Stimulated activated CD4-positive, alpha-beta T cell treated with anti-CD3 and anti-CD28 coated beads, Interleukin-4, amount 100 ng/mL, for 24 hours (primary cell): ENCODE results near the gene GLG1.
"Not testable (repeated sequence)": the region's sequence is repeated elsewhere in the genome, so short reads cannot be mapped to it uniquely, and the experiment has no call there.

Source experiments
- DNase-seq: peaks from one replicate; pipeline ENCODE4 v3.0.0-alpha.2; 2020

The GLG1 gene

DNA sequence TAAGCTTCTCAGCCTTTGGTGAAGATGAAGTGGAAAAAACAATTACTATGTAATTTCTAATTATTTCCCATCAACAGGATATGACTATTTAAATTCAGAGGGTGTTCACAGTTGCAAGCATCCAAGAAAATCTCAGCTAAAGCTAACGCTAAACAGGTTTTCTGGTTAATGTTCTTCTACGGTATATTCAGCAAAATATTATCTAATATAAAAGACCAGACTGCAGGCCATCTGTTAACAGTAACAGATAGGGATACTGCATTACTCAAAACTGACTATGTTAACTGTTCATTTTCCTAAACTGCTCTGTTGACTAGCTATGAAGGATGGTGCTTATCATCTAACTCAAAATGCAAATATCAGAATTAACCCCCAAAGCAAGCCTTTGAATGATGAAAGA is 32.8 kb downstream of the GLG1 start:
- no peak for DNase-seq

DNA sequence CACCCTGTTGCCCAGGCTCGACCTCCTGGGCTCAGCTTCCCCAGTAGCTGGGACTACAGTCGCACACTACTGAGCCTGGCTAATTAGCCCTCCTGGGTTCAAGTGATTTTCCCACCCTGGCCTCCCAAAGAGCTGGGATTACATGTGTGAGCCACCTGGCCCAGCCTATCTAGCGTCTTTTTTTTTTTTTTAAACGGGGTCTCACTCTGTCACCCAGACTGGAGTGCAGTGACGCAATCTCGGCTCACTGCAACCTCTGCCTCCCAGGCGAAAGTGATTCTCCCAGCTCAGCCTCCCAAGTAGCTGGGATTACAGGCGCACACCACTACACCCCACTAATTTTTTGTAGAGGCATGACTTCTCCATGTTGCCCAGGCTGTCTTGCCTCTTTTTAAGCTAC is 33.3 kb downstream of the GLG1 start:
- no peak for DNase-seq

DNA sequence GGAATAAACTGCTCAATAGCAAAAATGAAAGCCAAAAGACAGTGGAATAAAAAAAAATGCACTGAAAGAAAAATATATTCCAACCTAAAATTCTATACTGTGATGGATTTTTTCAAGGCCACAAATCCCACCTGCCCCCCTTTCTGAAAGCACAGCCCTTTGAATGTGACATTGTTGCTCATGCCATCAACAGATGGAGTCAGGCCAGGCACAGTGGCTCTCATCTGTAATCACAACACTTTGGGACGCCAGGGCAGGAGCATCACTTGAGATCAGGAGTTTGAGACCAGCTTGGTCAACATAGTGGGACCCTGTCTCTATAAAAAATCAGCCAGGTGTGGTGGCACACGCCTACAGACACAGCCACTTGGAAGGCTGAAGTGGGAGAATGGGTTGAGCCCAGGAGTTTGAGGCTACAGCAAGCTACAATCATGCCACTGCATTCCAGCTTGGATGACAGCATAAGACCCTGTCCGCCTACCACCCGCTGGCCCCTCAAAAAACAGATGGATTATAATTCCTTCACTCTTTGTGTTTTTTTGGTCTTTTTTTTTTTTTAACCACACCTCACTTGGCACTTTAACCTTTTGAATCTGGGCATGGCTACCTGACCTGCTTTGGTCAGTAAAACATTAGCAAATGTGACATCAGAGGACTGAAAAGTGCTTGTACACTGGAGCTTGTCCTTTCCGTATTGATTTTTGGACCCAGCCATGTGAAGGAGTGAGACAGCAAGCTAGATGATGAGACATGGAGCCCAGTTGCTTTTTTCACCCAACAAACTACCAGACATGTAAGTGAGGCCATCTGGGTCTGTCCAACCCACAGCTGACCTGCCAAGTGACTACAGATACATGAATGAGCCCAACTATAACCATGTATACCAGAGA is 36.3 kb downstream of the GLG1 start:
- DNase-seq: no peak

DNA sequence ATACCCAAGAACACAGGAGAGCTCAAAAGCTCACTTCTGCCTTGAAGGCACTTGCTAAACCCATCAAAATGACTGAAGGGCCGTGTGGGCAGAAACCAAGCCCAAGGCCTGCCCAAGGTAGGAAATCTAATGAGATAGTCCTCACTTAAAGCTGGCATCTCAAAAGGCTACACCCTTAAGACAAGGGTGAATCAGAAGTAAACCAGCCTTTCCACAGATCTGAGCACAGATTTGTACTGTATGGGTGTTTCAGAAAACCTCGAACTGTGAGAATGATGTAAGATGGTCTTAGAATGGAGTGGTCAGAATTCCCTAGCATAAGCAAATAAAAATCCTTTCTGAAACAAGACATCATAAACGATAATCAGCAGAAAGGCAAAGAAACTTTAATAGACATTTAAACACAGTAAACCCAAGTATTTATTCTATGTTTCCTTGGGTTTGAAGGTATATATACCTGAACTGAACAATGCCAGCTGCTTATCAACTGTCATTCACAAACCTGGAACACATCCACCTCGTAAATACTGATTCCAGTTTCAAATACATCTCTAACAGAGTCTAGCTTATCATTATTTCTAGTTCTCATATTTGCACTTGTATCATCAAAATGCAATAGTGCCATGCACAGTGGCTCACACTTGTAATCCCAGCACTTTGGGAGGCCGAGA is 37.8 kb downstream of the GLG1 start:
- no peak for DNase-seq

DNA sequence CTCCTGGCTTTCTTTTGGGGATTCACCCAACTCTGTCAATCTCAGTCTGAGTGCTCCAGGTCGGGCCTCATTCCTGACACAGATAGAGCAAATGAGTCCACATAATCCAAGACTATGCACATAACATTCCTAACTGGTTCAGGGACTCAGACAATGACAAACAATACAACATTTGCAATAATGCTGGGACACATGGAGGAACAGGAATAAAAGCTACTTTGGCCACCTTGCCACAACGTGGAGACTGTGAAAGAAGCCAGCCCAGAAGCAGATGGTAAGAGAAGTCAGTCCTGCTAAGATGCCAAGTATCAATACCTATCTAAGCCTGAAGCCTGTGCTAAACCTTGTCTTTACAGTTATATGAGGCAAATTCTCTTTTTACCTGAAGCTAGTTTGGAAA is 39.0 kb downstream of the GLG1 start:
- no peak for DNase-seq

DNA sequence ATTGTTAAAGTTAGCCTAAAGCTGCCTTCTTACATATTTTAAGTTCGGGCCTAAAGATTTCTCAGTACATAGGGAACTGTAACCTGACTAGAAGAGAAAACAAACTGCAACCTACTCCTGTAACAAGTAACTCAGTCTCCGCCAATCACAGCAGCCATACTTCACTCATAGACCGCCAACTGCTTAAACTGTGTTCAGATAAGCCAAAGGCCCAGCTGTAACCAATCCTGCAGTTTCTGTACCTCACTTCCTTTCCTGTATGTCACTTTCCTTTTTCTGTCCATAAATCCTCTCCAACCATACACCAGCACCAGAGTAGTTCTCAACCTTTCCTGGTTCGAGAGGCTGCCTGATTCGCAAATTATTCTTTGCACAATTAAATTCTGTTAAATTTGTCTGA is 41.5 kb downstream of the GLG1 start:
- DNase-seq: no peak

DNA sequence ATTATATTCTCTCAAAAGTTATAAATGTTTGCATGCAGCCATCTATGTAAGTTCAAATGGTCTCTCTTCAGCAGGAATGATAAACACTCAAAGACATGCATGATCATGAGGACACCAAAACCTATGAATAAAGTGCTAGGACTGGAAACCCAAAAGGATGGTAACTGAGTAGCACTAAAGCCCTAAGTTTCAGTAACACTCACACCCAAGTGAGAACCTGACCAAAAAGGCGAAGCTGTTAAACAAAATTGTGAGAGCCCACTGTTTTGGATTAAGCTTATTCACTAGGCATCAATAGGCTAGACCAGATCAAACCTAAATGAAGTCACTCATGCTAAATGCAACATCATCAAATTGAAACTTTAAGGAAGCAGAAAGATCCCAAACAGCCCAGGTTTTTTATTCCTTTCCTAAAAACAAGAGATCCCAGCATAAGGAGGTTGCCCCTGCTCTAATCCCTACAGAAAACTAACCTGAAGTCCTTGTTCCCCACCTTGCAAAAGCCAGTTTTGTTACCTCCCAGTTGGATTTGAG is 42.4 kb downstream of the GLG1 start:
- DNase-seq: no peak

DNA sequence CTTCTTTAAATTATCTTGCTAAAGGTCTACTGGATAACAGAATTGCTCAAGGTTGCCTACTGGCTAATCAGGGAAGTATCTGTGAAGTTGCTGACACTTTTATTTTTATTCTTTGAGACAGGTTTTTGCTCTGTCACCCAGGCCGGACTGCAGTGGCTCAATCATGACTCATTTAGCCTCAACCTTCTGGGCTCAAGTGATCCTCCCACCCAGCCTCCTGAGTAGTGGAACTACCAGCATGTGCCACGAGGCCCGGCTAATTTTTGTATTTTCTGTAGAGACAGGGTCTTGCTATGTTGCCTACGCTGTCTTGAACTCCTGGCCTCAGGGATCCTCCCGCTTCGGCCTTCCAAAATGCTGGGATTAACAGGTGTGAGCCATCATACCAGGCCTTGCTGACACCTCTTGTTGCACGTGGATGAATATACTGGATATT is 43.1 kb downstream of the GLG1 start:
- DNase-seq: peak; percentile 21

DNA sequence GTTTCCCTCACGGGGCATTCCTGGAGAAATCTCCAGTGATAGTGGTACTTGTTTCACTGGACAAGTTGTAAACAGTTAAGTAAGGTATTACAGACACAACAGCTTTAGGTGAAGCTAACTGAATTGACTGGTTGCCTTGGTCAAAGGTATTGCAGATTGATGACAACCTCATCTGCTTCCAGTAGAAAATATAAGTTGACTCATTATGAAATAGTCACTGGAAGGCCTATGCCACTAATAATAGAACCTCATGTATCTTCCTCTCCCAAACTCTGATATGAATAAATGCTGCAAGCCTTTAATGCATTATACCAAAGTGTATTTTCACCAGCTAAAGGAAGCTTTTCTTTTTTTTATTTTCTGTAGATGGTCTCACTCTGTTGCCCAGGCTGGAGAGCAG is 44.8 kb downstream of the GLG1 start:
- no peak for DNase-seq

DNA sequence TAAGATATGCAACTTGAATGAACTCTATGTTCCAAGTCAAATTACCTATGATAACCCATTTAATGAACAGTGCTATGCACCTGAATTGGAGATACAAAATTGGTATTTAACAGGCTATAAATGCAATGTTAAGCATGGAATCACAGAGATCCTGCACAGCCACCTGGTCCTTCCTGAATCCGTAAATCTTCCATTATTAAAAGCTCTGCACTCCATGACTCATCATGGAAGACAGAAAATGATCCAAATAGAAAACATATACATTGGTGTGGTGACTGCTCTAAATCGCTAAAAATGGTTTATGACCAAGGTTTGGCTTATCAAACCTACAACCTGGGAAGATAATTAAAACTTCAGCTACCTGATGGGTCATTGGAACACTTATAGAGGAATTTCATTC is 45.3 kb downstream of the GLG1 start:
- DNase-seq: no peak

DNA sequence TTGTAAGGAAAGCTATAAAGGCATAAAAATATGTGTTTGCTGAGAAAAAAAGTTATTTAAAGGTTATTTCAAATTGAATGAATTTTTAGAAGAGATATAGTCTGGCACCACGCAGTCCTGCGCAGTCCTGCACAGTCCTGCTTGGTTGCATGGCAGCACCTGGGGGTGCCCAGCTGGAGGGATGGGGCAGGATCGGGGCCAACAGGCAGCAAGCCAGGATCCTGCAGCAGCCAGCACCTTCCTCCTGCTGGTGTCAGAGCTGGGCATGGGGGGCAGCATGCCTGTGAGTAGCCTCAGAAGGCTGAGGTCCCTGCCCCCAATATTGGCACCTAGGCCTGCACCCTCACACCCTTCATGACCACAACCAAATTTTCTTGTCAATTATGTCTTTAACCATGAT is 46.0 kb downstream of the GLG1 start:
- DNase-seq: no peak

DNA sequence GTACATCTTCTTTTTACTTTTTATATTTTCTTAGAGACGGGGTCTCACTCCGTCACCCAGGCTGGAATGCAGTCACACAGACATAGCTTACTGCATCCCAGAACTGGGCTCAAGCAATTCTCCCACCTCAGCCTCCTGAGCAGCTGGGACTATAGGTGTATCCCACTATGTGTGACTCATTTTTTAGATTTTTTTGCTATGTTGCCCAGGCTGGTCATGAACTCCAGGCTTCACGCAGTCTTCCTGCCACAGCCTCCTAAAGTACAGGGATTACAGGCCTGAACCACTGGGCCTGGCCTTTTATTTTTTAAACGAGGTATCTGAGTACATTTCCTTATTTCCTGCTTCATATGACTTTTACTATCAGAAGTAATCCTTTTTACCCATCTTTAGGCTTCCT is 48.0 kb downstream of the GLG1 start:
- no peak for DNase-seq

DNA sequence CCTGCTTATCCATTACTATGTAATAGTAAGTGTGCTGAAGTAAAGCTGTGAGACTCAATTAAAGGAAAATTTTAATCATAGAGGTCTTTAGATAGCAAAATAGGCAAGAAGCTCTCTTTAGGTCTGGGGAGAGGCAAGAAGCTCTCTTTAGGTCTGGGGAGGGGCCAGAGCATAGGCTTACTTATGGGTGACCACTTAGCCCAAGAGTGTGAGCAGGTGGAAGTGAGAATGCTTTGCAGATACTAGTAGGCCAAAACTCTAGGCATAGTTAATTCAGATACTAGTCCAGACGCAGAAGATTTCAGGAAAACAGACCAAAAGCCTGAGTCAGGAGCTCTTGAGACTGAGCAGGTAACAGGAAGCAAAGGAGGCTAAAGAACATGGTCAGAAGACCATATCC is 49.6 kb downstream of the GLG1 start:
- no peak for DNase-seq

DNA sequence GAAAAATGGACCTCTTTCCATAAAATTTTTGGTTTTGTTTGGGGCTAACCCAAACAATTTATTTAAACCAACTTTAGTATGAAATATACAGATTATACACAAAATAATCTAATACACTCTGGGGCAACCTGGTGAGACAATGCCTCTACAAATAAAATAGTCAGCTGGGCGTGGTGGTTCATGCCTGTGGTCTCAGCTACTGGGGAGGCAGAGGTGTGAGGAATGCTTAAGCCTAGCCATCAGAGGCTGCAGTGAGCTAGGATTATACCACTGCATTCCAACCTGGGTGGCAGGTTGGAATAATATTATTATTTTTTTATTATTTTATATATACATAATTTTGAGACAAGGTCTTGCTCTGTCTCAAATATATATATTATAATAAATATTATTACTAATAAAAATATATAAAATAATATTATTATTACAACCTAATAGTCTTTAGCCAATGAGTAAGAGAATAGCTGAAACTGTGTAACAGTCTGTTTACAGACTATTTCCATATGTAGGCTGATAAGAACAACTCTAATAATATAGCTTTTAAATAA is 50.5 kb downstream of the GLG1 start:
- DNase-seq: no peak

DNA sequence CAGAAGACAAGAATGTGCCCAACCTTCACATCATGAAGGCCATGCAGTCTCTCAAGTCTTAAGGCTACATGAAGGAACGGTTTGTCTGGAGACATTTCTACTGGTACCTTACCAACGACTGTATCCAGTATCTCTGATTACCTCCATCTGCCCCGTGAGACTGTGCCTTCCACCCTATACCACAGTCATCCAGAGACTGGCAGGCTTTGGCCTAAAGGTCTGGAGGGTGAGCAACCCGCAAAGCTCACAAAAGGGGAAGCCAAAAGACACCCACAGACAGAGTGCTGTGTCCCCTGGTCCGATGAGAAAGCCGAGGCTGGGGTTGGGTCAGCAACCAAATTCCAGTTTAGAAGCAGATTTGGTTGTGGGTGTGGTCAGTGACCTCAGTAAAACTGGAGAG is 54.6 kb downstream of the GLG1 start:
- not testable (repeated sequence) for DNase-seq

DNA sequence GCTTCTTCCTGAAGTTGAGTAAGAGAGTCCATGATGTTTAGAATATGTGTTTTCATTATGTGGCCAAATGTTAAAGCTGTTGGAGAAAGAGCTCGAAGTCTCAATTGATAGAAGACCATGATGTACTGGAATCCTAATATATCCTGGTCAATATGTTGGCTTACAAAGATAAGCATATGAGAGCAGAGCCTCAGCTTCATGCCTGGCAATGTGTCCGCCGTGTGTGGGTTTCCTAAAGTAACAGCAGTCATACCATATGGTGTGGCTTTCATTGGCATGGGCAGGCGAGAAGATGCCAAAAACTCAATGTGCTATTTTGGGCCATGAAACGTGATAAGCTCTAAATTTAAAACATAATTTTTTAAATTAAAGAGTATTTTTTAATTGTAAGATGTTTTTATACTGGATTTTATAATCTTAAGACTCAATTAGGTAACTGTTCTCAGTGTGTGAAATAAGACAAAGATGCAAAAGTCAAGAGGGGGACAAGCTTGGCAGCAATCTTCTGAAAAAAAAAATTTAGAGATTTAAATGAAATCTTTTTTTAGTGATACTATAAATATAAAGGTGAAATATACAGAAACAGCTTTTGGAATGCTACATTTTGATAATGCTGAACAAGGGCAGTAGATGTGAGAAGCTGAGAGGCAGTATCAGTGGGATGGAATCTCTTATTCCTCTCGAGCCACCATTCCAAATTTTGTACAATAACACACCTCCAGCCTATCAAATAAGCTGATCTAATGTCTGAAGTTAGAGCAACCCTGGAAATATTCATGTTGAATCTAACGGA is 56.5 kb downstream of the GLG1 start:
- DNase-seq: not testable (repeated sequence)

DNA sequence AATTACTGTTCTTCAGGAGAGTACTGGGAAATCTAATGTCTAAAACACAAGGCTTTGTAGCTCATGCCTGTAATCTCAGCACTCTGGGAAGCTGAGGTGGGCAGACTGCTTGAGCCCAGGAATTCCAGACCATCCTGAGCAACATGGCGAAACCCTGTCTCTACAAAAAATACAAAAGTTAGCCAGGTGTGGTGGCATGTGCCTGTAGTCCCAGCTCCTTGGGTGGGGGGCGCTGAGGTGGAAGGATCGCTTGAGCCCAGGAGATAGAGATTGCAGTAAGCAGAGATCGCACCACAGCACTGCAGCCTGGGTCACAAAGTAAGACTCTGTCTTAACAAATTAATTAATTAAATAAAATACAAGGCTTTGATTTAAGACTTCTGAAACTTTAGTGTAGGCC is 60.8 kb downstream of the GLG1 start:
- DNase-seq: not testable (repeated sequence)

DNA sequence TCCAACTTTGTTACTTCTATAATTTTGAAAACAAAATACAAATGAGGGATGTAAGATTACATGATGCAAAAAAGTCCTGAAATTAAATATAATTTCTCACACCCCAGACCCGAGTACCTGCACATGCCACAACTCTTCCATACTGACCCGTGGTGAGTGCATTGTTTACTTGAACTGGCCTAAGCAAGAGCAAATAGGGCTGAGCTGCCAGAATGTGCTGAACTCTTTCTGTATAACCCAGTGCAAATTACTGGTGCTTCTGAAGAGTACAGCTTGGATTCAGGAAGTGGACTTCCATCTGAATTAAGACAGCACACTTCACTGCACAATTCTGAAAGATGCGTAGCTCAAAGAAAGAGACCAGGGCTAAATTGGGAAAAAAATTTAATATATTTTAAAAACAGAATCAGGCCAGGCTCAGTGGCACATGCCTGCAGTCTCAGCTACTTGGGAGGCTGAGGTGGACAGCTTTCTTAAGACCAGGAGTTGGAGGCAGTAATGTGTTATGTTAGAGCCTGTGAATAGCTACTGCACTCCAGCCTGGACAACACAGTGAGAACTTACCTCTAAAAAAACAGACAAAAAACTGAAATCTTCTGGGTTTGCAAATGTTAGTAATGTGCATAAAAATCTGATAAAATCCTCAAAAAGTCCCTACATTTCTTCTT is 63.9 kb downstream of the GLG1 start:
- DNase-seq: not testable (repeated sequence)

DNA sequence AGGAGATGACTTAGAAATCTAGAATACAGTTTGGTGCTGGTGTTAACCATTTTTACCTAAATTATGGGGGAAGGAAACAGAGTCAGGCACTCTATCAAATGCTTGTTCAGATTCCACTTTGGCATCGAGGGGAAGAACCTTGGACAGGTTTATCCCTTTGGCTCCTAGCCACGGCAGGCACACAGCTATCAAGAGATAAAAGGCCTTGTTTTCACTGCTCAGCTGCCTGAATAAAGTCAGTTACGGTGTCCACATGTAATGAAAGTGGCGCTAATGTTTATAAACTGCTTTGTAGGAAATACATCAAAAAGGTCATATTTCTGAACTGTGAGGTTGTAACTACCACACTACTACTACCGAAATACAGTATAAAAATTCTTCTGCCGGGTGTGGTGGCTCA is 66.3 kb downstream of the GLG1 start:
- DNase-seq: not testable (repeated sequence)

DNA sequence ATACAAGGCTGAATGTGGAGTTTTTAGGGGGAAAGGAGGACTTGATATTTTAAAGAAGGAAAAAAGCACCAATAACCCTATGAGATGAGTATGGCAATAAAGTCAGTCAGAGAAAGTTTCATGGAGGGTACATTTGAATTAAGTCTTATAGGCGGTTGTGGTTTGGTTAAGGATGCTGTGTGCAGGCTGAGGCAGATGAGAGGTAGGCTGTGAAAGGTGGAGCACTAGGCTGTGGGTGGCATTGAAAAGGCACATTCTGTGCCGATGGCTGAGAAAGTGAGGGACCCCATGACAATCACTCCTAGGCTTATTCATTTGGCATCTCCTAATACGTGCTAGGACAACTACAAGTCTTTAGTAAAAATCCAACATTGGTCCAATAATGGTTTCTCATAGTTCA is 68.1 kb downstream of the GLG1 start:
- not testable (repeated sequence) for DNase-seq

DNA sequence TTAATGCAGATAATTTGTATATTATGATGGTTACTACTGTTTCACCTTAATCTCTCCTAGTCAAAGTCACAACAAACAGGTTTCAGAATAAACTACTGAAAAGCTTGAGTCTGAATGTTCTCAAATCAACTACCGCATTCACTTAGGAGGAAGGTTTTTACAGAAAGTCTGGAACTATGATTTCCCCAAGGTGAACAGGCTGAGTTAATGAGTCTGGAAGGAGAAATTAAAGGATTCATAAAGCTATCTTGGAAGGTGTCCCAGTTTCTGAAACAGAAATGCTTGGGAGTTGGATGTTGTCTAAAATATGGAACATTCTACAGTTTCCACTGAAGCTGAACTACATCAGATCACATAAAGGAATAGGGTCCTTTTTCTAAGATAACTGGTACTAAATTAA is 69.2 kb downstream of the GLG1 start:
- not testable (repeated sequence) for DNase-seq

DNA sequence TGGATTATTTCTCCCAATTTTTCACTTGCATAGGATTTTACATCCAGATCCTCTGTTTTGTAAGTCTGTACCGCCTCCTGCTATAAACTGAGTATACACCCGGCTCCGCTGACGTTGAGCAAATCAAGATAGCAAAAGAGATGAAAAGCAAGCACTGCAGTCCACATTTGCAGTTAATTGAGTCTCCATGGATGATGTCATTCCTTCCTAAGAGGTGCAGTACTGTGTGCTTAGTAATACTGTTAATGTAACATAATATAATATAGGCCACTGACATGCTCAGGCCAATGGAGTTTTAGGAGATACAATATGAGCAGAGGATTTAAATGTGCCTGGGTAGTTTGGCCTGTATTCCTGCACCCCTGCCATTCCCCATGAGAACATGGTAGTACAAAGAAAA is 72.3 kb downstream of the GLG1 start:
- not testable (repeated sequence) for DNase-seq
